HG03039 (cell line): ENCODE data around the gene SF3B5.
A peak's percentile ranks its signal among the peaks of the same experiment; 100 is the strongest.
"Not testable (repeated sequence)": the region's sequence is repeated elsewhere in the genome, so short reads cannot be mapped to it uniquely, and the experiment has no call there.

Source experiments
- ATAC-seq: cut with Tn5 transposase; IDR thresholded peaks from one replicate; pipeline ENCODE4 v1.9.1; 2021; ENCODE audit warnings: mild to moderate bottlenecking, moderate library complexity; ENCODE audit not compliant: unreplicated experiment

SF3B5 gene

DNA sequence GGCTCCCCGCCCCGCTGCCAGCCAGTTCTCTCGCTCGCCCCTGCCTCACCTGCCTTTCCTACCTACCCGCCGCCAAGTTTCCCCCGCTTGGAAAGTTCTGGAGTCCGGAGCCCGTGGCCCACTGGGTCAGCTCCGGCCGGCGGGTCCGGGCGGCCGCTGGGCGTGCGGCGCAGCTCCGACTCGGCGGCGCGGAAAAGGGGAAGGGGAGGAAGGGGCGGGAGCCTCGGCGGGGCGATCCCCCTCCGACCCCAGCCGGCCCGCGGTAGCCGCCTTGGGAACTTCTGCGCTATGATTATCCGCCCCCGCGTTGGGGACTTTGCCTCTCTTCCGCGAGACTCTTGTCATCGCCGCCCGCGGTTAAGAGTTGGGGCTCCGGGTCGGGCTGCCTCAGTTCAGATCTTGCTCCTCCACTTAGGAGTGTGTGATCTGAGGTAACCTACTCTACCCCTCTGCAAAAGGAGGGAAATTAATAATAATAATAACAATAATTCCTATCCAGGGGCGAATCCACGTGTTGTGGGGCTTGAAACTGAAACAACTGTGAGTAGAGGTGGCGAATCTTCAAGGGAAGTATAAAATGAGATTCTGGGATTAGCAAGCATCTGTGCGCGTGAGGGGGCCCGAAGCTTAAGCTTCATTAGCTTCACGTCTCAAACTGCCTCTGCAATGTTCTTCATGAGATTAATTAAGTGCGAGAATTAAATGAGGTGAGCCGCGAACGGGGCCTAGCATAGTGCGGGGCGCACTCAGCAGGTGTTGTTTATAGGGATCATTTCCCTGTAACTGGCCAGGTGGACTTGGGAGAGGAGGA lies 30.8 kb downstream of the SF3B5 start:
- ATAC-seq = peak; percentile 18

DNA sequence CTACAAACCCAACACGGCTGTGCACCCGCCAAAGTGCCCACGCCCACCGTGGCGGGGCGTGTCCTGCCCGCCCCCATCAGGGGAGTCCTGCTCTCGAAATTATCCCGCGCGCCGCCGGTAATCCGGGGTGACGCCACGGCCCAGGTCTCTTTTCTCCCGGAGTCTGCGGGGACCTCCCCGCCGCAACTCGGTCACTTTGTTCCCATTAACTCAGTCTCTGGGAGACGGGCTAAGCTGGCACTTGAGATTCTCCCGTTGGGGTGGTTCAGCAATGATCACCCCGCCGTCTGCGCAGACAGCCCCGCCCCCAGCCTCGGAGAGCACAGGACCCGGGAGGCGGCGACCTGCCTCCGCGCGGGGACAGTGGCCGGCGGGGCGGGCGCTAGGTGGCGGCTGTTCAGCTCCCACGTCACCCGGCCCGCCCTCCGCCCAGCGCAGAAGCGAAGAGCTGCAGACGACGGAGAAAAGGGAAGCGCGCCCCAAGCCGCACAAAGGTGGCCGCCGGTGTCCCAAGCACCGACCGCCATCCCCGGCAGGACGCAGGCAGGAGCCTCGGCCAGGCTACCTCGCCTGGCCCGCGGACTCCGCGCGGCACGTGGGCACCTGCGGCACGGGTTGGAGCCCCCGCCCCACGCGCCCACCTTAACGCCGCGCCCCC lies 31.5 kb downstream of the SF3B5 start:
- peak; percentile 78 for ATAC-seq

- no peak for ATAC-seq
Measured at GRCh38 chr6:144063246-144063743, 32.1 kb downstream of the SF3B5 start.

GRCh38 chr6:144062786-144063185 lies 32.6 kb downstream of the SF3B5 start:
- no peak for ATAC-seq

DNA sequence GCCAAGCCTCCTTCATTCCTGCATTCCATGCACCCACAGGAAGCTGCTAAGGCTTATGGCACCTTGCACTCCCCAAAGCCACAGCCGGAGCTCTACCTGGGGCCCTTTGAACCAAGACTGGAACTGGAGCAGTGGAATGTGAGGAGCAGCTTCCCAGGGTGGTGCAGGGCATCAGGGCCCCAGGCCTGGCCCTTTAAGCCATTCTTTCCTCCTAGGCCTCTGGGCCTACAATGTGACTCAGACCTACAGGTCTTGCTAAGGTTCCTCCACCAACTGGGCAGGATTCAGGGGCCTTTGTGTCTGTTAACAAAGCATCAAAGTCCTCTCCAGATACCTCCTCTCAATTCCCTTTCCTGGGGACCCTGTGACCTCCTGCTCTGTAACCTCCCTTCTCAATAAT lies 36.2 kb downstream of the SF3B5 start:
- ATAC-seq = no peak

DNA sequence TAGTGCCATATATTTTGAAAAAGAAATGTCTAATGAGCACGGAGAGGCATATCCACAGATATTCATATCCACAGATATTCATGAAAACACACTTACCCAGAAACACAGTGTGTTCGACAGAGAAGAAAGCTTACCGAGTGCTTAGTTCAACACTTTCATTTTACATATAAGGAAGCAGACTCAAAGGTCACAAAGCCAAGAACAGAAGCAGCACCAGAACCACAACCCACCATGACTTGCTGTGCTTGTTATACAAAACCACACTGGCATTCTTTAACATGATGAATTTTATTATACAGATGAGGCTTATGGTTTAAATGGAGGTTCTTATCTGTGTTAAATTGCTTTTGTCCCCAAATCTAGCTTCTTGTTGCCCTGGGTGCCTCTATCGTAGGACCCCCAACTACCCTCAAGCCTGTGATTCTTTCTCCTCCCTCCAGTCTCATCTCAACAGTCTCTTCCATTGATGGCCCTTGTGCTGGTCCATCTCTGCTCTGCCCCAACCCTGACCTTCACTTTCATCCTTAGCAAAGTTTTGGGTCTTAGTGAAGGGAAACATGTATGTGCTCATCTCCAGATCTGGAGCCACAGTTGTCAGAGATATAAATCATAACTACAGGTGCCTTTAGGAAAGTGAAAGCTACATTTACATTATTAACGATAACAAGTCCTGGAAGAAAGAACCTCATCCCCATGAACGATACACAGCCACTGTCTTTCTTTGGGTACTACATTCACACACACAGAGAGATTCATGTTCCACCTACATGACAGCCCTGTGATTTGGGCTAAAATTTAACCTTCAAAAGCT lies 40.0 kb downstream of the SF3B5 start:
- ATAC-seq = peak; percentile 82

DNA sequence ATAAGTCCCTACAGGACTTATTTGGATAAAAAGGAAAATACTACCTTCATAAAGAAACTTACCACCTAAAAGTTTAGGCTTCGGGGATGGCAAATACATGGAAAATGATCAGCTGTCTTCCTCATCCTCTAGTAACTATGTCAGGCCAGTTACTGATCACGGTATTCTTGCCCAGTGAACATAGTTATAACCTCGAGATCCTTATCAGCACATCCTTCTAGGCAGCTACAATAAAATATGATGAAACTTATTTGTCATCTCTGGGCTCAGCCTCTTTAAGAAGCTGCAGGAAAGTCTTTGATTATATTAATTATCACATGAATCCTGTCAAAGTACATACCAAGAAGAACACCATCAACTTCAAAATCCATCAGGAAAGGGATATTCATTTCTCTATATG lies 41.8 kb downstream of the SF3B5 start:
- no peak for ATAC-seq

DNA sequence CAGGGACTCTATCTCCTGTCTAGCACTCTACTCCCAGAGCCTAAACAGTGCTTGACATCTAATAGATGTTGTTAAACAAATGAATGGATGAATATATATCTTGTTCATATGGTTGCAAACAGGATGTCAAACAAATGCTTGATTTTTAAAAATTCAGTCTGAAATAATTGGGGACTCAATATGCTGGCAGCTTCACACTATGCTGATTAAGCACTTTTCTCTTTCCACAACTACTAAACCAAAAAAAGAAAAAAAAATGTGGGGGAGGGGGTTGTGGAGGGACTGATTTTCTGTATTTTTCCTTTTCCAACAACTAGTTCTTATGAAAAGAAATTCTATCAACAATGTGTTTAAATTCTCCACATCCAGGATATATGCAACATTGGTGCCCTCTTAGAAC lies 42.9 kb downstream of the SF3B5 start:
- no peak for ATAC-seq

- ATAC-seq = no peak
Measured at GRCh38 chr6:144049386-144049785, 46.0 kb downstream of the SF3B5 start.

- no peak for ATAC-seq
Measured at GRCh38 chr6:144047688-144048087, 47.7 kb downstream of the SF3B5 start.

- ATAC-seq = not testable (repeated sequence)
Measured at GRCh38 chr6:144046672-144047071, 48.7 kb downstream of the SF3B5 start.

- not testable (repeated sequence) for ATAC-seq
Measured at GRCh38 chr6:144044989-144045388, 50.4 kb downstream of the SF3B5 start.
